Measurements from ENCODE around the gene RFNG.

RFNG gene

DNA sequence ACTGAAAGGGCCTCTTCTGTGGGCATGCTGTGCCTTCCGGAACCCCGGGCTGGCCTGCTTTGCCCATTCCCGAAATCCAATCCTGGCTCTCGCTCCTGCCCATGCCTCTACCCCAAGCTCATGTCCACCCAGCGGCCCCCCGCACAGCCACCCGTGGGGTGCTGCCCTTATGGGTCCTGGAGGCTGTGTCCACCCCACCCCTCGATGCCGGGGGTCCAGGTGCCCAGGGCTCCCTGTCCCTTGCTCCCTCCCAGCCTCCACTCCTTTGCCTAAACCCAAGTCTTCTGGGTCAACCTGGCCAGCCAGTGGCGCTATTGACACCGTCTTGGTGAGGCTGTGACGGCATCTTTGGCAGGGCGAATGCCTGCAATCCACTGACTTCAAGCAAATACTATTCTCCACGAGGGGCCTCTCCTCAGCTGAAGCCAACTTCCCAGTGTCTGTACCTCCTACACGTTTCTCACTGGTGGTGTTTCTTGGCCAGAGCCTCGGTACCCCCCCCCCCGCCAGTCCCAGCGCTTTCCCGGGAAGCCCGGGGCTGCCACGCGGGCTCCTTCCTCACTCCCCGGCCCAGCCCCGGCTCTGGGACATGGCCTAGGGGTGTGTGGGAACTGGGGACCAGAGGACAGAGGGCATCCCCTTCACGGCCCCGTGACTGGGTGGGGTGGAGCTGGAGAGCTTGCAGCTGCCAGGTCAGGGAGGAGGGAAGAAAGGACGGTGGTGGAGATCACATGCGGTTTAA lies 26.2 kb upstream of the RFNG start:
- DNase-seq (ENCODE audit: low spot score) = no peak

DNA sequence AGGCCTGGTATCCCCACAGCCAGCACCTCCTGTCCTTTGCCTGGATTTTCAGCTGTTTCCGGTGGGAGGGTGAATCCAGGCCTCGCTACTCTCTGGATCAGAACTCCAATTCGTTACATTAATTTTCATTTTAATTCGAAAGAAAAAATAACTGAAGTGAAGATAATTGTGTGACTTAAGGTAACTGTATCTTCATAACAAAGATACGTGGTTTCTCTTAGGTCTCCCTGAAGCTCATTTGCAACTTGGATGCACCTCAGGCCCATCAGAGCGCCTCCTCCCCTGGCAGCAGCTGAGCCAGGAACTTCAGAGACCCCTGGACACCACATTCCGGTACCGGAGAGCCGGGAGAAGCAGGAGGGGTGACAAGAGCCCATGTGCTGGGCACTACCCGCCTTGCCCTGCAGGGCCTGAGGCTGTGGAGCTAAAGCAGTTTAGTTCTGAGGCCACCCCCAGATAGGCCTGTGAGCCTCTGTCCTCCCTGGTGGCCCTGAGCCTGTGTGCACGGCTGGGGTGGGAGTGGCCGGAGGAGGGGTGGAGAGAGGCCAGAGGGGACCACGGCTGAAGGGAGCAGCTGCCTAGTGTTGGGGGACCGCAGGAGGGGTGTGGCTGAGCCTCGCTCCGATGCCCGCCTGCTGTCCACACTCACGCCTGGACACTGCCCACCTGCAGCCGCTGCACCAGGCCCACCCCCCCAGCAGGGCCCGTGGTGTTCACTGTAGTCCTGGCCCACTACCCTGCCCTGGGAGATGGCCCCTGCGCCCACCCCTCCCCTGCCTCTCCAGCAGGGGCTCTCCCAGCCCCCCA lies 25.4 kb upstream of the RFNG start:
- no peak for DNase-seq (ENCODE audit: low spot score)

DNA sequence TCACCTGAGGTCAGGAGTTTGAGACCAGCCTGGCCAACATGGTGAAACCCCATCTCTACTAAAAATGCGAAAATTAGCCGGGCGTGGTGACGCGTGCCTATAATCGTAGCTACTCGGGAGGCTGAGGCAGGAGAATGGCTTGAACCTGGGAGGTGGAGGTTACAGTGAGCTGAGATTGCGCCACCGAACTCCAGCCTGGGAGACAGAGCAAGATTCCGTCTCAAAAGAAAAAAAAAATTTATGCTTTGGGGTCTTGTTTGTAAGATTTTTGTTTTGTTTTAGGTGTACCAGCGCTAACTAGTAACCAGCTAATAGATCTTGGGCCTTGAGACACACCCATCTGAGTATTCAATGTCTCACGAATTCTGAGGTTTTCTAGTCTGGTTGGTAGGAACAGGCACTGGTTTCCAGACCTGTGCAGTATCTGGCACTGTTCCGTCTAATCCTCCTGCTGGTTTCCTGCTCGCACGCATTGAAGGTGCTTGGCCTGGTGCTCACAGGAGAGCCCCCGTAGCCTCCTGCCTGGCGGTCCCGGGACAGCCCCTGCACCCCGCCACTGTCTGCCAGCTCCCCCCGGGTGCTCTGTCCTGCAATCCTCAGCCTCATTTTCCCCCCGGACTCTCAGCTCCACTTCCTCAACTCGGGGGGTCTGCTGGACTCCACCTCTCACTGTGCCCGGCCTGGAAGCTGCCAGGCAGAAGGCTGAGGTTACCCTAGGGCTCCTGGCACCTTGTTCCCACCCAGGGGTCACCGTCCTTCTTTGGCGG lies 24.6 kb upstream of the RFNG start:
- DNase-seq (ENCODE audit: low spot score) = no peak

DNA sequence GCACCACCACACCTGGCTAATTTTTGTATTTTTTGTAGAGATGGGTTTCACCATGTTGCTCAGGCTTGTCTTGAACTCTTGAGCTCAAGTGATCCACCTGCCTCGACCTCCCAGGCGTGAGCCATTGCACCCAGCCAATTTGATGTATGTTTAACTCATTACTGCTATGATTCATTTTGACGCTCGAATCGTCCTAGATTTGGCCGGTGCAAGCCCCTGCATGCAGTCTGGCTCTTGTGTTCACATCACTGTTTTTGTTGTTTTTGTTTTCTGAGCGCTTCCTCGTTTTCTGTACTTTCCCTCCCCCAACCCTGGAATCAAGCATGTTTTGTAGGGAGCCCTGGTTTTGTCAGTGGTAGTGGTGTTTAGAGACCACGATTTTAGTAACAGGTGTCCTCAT lies 21.8 kb upstream of the RFNG start:
- DNase-seq (ENCODE audit: low spot score) = no peak

DNA sequence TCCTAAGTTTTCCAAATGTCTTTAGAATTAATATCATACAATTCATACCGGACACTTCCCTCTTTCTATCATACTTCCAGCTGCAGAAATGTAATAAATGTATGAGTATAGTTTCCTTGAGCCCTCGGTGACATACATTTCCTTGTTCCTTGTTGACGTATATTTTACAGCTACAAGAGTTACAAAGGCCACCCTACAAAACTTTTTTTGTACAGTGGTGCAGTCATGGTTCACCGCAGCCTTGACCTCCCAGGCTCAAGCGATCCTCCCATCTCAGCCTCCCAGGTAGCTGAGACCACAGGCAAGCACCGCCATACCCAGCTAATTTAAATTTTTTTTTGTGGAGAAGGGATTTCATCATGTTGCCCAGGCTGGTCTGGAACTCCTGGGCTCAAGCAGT lies 21.2 kb upstream of the RFNG start:
- DNase-seq (ENCODE audit: low spot score) = no peak

DNA sequence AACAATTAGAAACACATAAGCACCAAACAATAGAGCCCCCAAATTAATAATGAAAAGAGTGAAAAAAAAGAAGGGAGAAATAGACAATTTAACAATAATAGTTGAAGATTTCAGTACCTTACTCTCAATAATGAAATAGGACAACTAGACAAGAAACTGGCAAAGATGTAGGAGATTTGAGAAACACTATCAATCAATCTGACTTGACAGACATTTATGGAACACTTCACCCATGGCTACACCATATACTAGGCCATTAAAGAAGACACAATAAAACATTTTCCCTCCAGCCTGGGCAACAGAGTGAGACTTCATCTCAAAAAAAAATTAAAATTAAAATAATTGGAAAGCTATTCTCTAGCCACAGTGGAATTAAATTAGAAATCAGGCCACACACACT lies 19.0 kb upstream of the RFNG start:
- no peak for DNase-seq (ENCODE audit: low spot score)

DNA sequence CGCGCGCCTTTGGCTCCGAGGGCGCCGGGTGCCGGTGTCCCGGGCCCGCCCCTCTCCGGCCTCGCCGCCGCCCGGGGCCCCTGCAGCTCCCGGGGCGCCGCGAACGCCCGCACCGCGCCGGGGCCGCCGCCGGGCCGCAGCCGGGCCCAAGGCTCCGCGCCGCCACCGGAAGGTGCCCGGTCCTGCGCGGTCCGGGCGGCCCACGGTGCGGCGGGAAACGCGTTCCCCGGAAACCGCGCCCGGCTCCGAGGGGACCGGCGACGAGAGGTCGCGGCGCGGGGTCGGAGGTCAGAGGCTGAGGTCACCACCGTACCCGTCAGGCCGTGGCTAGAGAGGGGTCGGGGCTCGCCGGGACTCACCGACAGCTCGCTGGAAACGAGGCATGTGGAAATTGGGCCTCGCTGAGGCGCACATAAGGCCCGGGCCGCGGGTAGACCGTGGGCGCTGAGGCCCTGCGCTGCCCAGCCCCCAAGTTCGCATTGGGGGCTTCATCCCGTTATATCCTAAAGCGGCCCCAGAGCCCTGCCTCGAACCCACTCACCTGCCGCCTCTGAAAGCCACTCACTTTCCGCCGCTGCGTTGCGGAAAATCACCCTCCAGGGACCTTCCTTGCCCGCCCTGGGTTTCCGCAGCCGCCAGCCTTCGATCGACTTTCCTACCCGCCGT lies 14.2 kb upstream of the RFNG start, which contains the start of gene DUS1L:
DUS1L (minus strand) TSS at position 167 of the 666 bp plus-strand sequence. CDS start 745 bp downstream, outside the sequence.
- DNase-seq (ENCODE audit: low spot score) = peak; percentile 90

DNA sequence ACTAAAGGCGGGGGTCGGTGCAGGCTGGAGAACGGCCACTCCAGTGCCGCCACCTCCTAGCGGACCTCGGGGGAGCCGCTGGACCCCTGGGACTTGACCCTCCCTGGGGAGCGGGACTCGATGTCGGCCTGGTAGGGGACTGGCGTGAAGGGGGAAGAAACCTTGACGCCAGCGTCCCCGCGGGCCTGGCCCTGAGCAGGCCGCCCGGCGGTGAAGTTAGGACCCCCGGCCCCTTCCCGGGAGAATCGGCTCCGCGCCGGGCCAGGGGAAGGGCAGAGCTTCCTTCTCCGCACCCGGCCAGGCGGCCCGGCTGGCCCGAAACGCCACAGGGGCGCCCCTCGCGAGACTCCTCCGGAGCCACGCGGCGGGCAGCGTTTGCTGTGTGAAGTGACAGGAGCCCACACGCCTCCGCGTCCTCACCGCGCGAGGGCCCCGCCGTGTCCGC lies 13.6 kb upstream of the RFNG start:
- no peak for DNase-seq (ENCODE audit: low spot score)

DNA sequence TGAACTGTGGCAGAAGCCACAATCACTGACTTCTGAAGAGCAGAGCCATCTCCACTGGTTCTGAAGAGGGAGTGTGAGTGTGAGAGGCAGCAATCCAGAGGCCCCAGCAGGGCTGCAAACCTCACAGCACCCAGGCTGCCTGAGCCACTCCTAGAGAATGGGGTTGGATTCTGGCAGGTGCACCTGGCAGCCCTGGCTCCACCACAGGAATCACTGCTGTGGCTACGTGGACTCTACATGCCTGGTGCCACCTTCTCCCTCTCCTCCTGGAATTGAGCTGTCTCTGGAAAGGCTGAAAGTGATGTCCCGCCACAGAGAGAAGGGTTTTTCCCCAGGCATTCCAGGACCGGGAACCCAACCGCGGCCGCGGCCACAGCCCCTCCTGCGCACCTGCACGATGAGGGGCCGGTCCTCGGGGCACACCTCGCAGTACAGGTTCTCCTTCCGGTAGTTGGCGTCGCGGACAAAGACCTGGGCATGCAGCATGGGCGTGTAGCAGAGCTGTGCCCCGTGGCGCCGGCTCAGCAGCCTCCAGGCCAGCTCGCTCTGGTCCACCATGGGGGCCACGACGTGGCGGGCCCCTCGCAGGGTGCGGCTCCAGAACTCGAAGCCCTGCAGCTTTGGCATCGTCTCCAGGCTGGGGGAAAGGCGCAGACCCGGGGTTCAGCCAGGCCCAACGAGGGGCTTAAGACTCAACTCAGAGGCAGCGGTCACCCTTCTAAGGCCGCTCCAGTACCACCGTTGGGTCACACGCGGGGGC lies 13.0 kb upstream of the RFNG start:
- no peak for DNase-seq (ENCODE audit: low spot score)

DNA sequence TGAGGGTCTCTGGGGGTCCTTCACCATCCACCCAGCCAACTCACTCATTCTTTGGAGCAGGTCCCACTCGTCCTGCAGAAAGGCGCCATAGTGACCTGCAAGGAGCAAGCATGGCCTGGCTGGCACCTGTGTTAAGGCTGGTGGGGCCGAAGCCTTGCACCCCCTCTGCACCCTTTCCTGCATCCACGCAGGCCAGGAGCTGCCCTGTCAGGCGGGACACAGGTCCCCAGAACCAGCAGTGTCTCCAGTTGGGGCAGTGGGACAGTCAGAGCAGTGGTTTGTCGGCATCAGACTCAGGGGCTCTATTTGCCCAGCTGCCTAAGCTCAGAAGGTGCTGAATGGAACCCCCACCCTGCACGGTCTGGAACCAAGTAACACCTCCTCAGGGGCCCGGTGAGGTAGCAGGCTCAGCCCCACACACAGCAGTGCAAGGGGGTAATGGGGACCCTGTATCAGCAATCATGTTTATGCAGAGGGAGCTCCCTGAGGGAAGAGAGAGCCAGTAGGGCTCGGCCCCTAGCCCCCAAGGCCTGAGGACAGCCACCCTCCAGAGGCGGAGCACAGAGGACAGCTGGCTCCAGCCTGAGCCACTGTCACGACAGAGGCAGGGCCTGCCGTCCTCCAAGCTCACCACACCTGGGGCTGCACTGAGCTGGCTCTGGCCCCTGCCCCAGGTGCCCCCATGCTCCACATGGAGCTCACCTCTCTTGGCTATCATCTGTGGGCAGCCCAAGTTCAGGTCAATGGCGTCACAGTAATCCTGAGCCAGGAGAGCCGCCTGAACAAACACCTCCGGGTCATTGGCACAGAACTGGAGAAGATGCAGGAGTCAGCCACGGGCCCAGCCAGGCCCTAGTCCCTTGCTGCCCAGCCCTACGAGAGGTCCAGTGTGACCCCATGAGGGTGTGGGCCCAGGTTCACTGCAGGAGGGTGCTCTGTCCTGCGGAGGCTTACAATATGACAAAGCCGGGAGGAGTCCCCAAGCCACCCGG lies 12.1 kb upstream of the RFNG start:
- no peak for DNase-seq (ENCODE audit: low spot score)

DNA sequence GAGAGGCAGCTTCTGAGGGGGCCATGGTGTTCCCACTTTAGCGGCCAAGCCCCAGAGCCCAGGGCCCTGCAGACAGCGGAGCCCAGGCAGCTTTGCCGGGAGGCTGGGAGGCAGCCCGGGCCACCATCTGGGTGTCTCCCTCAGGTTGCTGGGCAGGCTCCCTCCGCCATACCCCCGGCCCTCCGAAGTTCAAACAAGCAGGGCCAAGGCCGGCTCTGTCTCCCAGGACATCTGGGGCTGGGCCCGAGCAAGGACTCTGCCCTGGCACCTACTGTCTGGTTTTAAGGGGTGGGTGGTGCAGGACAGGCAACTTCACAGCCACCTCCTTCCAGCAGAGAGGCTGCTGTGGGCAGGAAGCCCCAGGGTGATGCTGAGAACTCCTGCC lies 11.4 kb upstream of the RFNG start:
- no peak for DNase-seq (ENCODE audit: low spot score)

DNA sequence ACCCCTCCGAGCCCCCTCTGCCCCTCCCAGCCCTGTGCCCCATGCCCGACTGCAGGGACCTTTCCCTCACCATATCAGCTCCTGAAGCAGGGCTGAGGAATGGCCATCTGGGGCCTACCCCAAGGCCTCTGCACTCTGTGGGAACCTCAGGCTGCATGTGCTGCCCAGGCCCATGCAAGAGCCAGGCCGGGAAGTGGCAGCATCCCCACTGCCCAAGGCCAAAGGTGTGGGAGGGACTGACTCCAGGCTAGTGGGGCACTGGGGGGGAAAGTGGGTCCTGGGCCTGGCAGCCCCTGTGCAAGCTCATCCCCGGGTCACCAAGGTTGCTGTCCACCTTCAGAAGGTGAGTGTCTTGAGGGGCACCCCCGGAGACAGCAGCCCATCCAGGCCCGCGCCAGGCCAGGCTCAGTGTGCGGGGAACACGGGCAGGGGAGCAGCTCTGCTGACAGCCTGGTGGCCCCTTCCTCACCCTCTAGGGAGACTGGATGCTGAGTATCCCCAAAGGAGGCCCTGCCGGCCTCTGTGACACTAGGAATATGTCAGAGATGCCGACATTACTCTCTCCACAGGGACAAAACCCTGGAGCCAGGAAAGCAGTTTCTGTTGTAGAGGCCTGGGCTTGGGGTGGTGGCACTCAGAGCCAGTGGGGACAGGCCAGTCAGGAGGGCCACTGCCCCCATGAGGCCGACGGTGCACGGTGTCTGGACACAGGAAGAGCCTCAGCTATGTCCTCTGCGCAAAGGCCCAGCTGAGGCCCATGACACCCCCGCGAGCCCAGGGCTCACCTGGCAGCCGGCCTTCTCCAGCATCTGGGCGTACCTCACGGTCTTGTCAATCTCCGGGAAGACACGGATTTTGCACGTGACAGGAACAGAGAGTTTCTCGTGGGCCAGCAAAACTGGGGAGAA lies 10.7 kb upstream of the RFNG start:
- no peak for DNase-seq (ENCODE audit: low spot score)

DNA sequence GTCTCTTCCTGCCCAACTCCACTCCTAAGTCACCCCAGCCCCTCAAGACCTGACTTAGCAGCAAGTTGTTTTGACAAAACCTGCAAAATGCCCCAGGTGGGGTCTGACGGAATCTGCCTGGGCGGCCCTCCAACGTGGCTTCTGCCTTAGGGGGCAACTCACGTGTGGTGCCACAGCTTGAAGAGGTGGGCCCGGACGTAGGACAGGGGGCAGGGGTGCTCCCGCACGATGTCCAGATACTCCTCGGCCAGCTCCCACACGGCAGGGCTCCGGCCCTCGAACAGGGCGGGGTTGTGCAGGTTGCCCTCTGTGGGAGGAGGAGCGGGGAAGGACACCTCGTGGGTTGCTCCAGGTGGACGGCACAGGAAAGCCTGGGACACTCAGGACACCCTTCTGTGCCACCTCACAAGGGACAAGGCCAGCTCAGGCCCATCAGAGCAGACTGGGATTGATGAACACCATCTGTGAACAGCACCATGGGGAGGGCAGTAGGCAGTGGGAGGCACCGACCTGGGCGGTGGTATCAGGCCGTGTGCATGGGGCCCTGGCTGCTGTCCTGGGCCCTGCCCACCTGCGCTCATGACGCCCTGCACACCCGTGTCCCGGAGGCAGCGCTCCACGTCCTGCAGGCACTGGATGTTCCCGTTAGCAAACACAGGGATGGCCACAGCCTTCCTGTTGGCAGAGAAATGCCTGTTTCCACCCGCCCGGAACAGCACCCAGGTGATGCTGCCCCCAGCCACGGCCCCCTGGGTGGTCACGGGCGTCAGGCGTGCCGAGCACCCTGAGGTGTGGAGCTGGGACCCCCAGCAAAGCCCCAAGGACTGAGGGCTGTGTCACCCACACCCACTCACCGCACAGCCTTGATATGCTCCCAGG lies 9.7 kb upstream of the RFNG start:
- DNase-seq (ENCODE audit: low spot score) = no peak

DNA sequence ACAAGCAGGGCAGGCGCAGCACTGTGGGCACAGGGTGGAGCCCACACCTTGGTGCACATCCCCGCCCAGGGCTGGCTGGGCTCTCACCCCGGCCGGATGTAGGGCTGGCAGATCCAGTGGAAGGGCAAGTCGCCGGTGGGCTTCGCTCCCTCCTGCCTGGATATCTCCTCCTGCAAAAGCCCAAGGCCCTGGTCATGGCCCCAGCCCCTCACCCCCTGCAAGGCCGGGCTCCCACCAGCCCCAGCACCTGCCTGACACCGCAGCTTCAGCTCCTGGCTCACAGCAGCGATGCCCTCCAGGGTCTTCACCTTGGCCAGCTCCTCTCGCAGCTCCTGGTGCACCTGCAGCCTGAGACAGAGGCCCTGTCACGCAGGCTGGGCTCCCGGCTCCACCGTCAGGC lies 9.0 kb upstream of the RFNG start:
- no peak for DNase-seq (ENCODE audit: low spot score)

DNA sequence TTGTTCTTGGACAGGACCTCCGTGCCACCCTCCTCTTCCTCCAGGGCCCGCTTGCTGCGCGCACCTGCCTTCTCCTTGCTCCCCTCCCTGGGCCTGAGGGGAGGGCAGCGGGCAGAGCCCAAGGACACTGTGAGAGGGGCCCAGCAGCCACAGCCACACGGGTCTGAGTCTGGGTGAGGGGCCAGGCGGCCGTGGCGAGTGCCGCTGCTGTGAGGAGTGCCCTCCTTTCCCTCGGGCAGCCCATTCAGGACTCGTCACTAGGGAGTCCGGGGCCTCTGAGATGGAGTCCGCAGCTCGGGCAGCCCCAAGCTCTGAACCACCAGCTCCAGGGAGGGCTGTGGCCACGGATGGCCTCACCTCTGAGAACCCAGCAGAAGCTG lies 8.4 kb upstream of the RFNG start:
- DNase-seq (ENCODE audit: low spot score) = no peak

DNA sequence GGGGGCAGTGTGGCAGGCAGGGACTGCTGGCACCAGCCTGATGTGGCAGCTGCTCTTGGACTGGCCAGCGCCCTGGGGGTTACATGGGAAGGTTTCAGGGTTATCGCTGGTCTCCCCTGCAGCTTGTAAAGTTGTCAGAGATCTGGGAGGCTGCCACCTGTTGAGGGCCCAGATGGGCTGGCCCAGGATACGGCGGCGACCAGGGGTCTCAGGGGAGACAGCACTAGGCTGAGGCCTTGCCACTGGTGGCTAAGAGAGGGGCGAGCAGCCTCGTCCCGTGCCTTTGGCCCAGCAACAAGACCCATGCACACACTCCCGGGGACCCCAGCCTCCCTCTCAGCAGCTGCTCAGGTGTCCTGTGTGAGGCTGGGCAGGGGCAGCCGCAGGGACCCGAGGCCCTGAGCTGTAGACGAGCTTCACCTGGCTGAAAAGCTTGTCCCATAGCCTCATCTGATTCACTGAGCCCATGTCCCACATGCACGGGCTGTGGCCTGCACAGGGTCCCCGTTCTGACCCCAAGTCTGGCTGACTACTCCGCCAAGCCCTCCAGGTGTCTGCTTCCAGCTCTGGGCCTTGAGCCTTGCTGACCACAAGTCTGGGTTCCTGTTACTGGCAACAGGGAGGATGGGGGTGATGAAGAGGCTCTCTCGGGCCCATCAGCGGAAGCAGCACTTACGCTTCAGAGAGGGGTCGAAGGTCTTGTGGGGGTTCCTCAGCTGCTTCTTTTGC lies 7.8 kb upstream of the RFNG start:
- no peak for DNase-seq (ENCODE audit: low spot score)

DNA sequence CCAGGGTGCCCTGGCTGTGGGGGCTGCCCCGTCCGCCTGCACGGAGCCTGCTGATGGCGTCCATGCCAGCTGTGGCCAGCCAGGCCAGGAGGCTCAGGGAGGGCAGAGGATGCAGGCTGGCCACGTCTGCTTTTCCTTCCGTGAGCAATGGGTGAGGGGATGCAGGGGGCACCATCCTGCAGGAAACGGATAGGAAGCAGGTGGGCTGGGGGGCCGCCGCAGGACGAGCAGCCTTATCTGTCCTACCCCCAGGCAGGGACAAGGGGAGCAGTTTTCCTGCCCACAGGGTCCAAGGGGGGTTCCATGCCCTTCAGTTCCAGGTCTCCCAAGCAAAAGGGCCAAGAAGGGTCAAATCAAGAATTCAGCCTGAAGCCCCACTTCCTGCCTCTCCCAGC lies 7.2 kb upstream of the RFNG start:
- no peak for DNase-seq (ENCODE audit: low spot score)
